OCI-LY3 (cell line): ENCODE data around the gene ZMYND19.

Experiments used
- H2AFZ ChIP-seq: fragments of 200-600, 300-600 bp; shearing (Covaris generic); 2 replicates; pipeline ENCODE4 v1.6.0; 2014; ENCODE audit warnings: antibody characterized with exemption, low read depth, low read length
- H3K27ac ChIP-seq: fragments of 200-600, 300-600 bp; sonication (generic); 2 replicates; pipeline ENCODE4 v1.5.1; 2014; ENCODE audit warnings: mild to moderate bottlenecking, low read length, moderate library complexity, mixed read lengths
- H3K27me3 ChIP-seq: fragments of 200-600, 300-600 bp; sonication (generic); 2 replicates; pipeline ENCODE4 v1.6.1; 2014; ENCODE audit warnings: low read depth, low read length, mixed read lengths
- H3K36me3 ChIP-seq: fragments of 200-600, 300-600 bp; sonication (generic); replicated peaks from 2 replicates; pipeline ENCODE3; 2014; ENCODE audit warnings: low read depth, low read length, mixed read lengths
- H3K4me1 ChIP-seq: fragments of 300-600, 200-600 bp; sonication (generic); 2 replicates; pipeline ENCODE4 v1.6.1; 2014; ENCODE audit warnings: low read length, mixed read lengths
- H3K4me2 ChIP-seq: fragments of 200-600, 300-600 bp; sonication (generic); 2 replicates; pipeline ENCODE4 v1.6.1; 2014; ENCODE audit warnings: low read length, mixed read lengths
- H3K4me3 ChIP-seq: fragments of 300-600, 200-600 bp; sonication (generic); 2 replicates; pipeline ENCODE4 v1.5.1; 2014; ENCODE audit warnings: antibody characterized with exemption, mild to moderate bottlenecking, low read length, moderate library complexity
- H3K79me2 ChIP-seq: fragments of 300-600, 200-600 bp; shearing (Covaris generic); 2 replicates; pipeline ENCODE4 v1.6.1; 2014; ENCODE audit warnings: mild to moderate bottlenecking, low read length, mixed read lengths
- H3K9ac ChIP-seq: fragments of 300-600, 200-600 bp; shearing (Covaris generic); 2 replicates; pipeline ENCODE4 v1.6.0; 2014; ENCODE audit warnings: mild to moderate bottlenecking, low read length, moderate library complexity
- H3K9me3 ChIP-seq: fragments of 200-600, 300-600 bp; shearing (Covaris generic); 2 replicates; pipeline ENCODE4 v1.6.1; 2014; ENCODE audit warnings: low read length, mixed read lengths; ENCODE audit not compliant: insufficient read depth
- H4K20me1 ChIP-seq: fragments of 200-600, 300-600 bp; sonication (generic); 2 replicates; pipeline ENCODE4 v1.6.1; 2016; ENCODE audit warnings: low read length, mixed read lengths; ENCODE audit not compliant: insufficient read depth
- CTCF ChIP-seq: fragments of 200-600, 300-600 bp; sonication (generic); IDR thresholded peaks from 2 replicates; pipeline ENCODE4 v1.5.1; 2014; ENCODE audit warnings: antibody characterized with exemption, low read length, low read depth
- EZH2phosphoT487 ChIP-seq: fragments of 200-600 bp; shearing (Covaris generic); IDR thresholded peaks from 2 replicates; pipeline ENCODE4 v1.6.1; 2018; ENCODE audit warnings: antibody characterized with exemption, mixed run types, low read depth

Gene ZMYND19

GRCh38 chr9:137583347-137583746 is 7.0 kb downstream of the ZMYND19 start:
- Histone ChIP-seq H3K27ac (no peak overlapping the region), H4K20me1 (peaks cover 7% of the 10 kb centered on the region; the same call in 1 of the 2 replicates), H3K4me3 (no peak overlapping the region), H3K9ac (no peak overlapping the region), H3K4me2 (no peak overlapping the region), H3K36me3 (peaks cover 35% of the 10 kb centered on the region), H3K79me2 (peaks cover 13% of the 10 kb centered on the region), H3K27me3 (no peaks in the 10 kb centered on the region), H3K4me1 (peaks cover 4% of the 10 kb centered on the region; the same call in 1 of the 2 replicates), H2AFZ (no peak overlapping the region), H3K9me3 (no peaks in the 10 kb centered on the region)
- TF ChIP-seq EZH2phosphoT487: no peak
- TF ChIP-seq CTCF: no peak

DNA sequence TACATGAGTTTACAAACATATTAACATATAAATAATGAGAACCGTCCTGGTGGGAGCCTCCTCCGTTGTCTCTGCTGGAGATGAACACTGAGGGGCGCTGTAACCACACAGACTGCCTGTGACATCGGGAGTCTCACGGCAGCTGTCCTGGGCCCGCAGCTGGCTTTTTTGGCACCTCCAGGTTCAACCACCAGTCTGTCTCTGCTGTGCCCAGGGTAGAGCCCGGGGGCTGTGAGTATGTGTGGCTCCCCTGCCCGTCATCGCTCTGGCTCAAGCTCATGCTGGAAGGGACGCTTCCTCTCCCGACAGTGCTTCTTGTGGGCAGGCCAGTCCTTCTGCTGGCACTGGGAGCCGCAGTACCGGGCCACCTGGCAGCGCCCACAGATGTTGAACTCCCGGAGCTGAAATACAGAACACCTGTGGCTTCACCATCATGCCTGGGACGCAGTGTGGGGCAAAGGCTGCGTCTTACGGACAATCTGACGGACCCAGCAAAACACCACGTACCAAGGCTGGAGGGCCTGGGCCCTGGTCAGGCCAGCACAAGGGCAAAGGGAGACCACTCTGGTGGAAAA is 7.9 kb downstream of the ZMYND19 start:
- peaks cover 9% of the 10 kb centered on the region; the same call in 1 of the 2 replicates for H4K20me1 ChIP-seq
- TF ChIP-seq EZH2phosphoT487 (no peak), CTCF (peak; percentile 39)
- H3K27ac ChIP-seq: no peak overlapping the region

DNA sequence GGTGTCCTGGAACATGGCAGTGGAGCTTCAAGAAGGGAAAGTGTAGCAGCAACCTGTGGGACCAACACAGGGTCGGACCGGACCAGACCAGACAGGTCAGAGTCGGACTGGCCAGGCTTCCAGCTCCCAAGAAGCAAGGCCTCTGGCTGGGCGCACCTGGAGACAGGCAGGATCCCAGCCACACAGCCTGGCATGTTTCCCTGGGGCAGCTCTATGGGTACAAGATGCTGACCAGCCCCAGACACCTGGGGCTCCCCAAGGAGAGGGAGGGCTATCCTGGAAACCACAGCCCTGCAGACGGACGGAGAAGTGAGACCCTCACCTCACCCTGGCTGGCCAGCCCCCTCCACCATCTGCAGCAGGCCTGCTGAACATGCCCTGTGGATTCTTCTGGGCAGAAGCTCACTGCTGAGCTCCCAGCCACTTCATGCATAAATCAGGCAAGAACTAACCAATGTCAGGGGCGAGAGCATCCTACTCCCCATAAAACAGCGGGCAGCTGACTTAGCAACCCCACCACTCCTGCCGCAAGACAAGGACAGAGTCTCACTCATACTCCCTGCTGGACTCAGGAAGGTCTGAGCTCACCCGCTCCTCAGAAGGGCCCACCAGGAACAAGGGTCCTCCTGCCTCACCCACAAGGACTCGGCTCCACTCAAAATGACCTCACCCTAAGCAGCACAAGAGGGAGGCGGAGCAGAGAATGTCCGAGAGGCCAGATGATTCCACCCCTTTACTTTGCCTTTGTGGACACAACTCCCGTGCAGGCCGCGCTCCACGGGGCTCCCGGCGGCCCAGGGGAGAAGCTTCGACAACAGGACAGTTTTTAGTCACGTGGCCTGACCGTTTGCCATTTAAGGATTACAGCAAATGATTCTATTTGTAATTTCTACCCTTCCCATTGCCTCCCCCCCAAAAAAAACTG is 8.7 kb downstream of the ZMYND19 start:
- TF ChIP-seq EZH2phosphoT487: no peak
- TF ChIP-seq CTCF: no peak
- Histone ChIP-seq H3K9me3 (no peaks in the 10 kb centered on the region), H3K4me1 (peaks cover 15% of the 10 kb centered on the region), H3K4me2 (no peak overlapping the region), H3K27me3 (no peaks in the 10 kb centered on the region), H3K79me2 (peaks cover 24% of the 10 kb centered on the region), H4K20me1 (peaks cover 14% of the 10 kb centered on the region; the same call in 1 of the 2 replicates), H3K36me3 (peaks cover 24% of the 10 kb centered on the region), H3K9ac (no peak overlapping the region), H2AFZ (no peak overlapping the region), H3K4me3 (no peak overlapping the region), H3K27ac (no peak overlapping the region)

More for the DNA sequence above, 7.9 kb downstream of the ZMYND19 start:
- H3K27me3 ChIP-seq: no peaks in the 10 kb centered on the region
- no peak overlapping the region for H3K4me3 ChIP-seq
- H2AFZ ChIP-seq: no peak overlapping the region
- H3K9me3 ChIP-seq: no peaks in the 10 kb centered on the region
- no peak overlapping the region for H3K9ac ChIP-seq
- peaks cover 16% of the 10 kb centered on the region for H3K79me2 ChIP-seq
- no peak overlapping the region for H3K4me2 ChIP-seq
- peaks cover 8% of the 10 kb centered on the region for H3K4me1 ChIP-seq
- H3K36me3 ChIP-seq: peaks cover 27% of the 10 kb centered on the region

DNA sequence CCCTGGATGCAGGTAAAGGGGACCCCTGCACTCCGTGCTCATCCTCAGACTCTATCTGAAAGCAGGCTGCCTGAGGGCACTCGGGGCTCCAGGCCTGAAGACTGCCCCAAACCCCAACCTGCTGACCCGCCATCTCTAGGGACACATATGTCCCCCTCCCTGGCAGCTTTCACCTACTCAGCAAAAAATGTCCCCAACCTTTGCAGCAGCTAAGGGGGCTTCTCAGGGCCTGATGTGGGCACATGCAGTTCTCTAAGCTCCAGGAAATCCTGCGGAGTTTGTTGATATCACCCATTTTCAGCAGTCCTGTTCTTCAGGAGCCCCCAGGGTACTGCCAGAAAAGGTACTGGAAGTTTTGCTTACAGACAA is 9.4 kb downstream of the ZMYND19 start:
- Histone ChIP-seq H3K36me3 (peaks cover 21% of the 10 kb centered on the region), H3K4me2 (no peak overlapping the region), H3K4me1 (peaks cover 22% of the 10 kb centered on the region), H3K9ac (no peak overlapping the region), H3K27ac (no peak overlapping the region), H3K4me3 (no peak overlapping the region), H3K27me3 (no peaks in the 10 kb centered on the region), H4K20me1 (peaks cover 14% of the 10 kb centered on the region; the same call in 1 of the 2 replicates), H2AFZ (no peak overlapping the region), H3K9me3 (no peaks in the 10 kb centered on the region), H3K79me2 (peaks cover 31% of the 10 kb centered on the region)
- TF ChIP-seq EZH2phosphoT487 (no peak), CTCF (no peak)
